Heart right ventricle (tissue), 16 donors: ENCODE data around the gene KIAA0753. TPM values are rescaled to one million over a fixed set of nuclear protein-coding genes. Genes with fewer than 3 reads are reported as not detected.
"Not testable (repeated sequence)": the region's sequence is repeated elsewhere in the genome, so short reads cannot be mapped to it uniquely, and the experiment has no call there.

Experiments
- ATAC-seq, 8 donors: fragments of 200-7000 bp; cut with Tn5 transposase; one replicate each; pipeline ENCODE4 v1.9.1; 2020; ENCODE audit warnings: mild to moderate bottlenecking in 8 of 8, moderate library complexity in 8 of 8, moderate number of reproducible peaks in 1 of 8
- DNase-seq, 2 donors: peaks; one replicate each; pipeline ENCODE4 v3.0.0-alpha.2; 2020
- H3K27ac ChIP-seq, 10 donors: fragments of 200-600 bp; sonication (generic) in 2 of 10; one replicate each; pipeline versions ENCODE4 v1.5.0 to v1.8.0; 2020 to 2022; ENCODE audit warnings: mild to moderate bottlenecking in 3 of 10
- H3K27me3 ChIP-seq, 7 donors: fragments of 200-600 bp; one replicate each; pipeline ENCODE4 v1.8.0; 2021 to 2022; ENCODE audit warnings: mild to moderate bottlenecking in 2 of 7
- H3K36me3 ChIP-seq, 9 donors: fragments of 200-600 bp; sonication (generic) in 1 of 9; one replicate each; pipeline versions ENCODE4 v1.5.0 to v1.8.0; 2020 to 2022; ENCODE audit warnings: mild to moderate bottlenecking in 2 of 9
- H3K4me1 ChIP-seq, 9 donors: fragments of 200-600 bp; sonication (generic) in 1 of 9; one replicate each; pipeline versions ENCODE4 v1.5.0 to v1.8.0; 2020 to 2022; ENCODE audit warnings: mild to moderate bottlenecking in 4 of 9
- H3K4me3 ChIP-seq, 10 donors: fragments of 200-600 bp; sonication (generic) in 2 of 10; one replicate each; pipeline versions ENCODE4 v1.5.0 to v1.8.0; 2020 to 2022; ENCODE audit warnings: mild to moderate bottlenecking in 7 of 10, moderate library complexity in 2 of 10
- H3K9me3 ChIP-seq, 11 donors: fragments of 200-600 bp in 10 of 11; sonication (generic) in 2 of 11; one replicate each; pipeline versions ENCODE4 v1.5.0 to v1.8.0; 2013 to 2022; ENCODE audit warnings: mild to moderate bottlenecking in 2 of 11, control low read depth in 1 of 11, moderate library complexity in 1 of 11
- WGBS, 2 donors: extraction: QIAGEN DNeasy Blood & Tissue Kit; methylation state at CpG; one replicate each; pipeline ENCODE4 v1.1.7; 2013; ENCODE audit warnings: inconsistent platforms in 1 of 2; 5-methylcytosine and 5-hydroxymethylcytosine counted together
- intact Hi-C, 10 donors: fragments of 100-400 bp; cut with DNase I; formaldehyde crosslinking; loops; one replicate each; pipeline versions ENCODE4 v1.11.1 to v1.14.2; 2022
- polyA plus RNA-seq, 2 donors: library from polyadenylated mRNA; stranded (reverse); fragments of 200-250 nt; gene quantifications; one replicate each; pipeline ENCODE4 v1.2.3, GENCODE V29; 2013
- total RNA-seq, 10 donors: library from RNA; stranded (reverse); fragmentation: NEBNext Ultra II Directional in 3 of 10; extraction: Animal tissue kit (Norgen Biotek cat#: 25700) in 3 of 10; gene quantifications; one replicate each; pipeline versions ENCODE4 v1.2.1 to v1.2.4, GENCODE V29; 2021 to 2023
- TF ChIP-seq, protein P1 (sequence below), 9 donors: fragments of 200-600 bp; sonication (generic) in 2 of 9; IDR thresholded peaks; one replicate each; pipeline versions ENCODE4 v1.5.0 to v1.8.0; 2021 to 2022; ENCODE audit warnings: antibody characterized with exemption in 9 of 9, mild to moderate bottlenecking in 5 of 9, moderate library complexity in 1 of 9
- donor health status: Arrhythmogenic right ventricular cardiomyopathy.
- donor health status: ischemic (EF 13 %, LVEDD 7.1; RV severe dilation, severe dysfunction).
- donor health status: healthy with polysubstance abuse.
- donor health status: DM: no; HTN: yes; CAD: no.
- donor health status: DM: no; HTN: no; CAD: no.
- donor health status: ischemic (EF 25% LVEDD 6.9; RV normal size, moderate dysfunction).
- donor health status: ischemic (EF 25% LVEDD 5.7; RV mildly dilated, moderate dysfunction).
- donor health status: healthy.
- donor health status: DM: yes; HTN: yes; CAD: no.
- donor health status: Ischemic cardiomyopathy.
- donor health status: ischemic (EF 35%, LVEDD 5.7; RV mildly dilated, moderate dysfunction).
- donor health status: nonischemic (EF 11% LVEDD 7.7; RV severe dilation, severe dysfunction).
- donor health status: DM: yes; HTN: yes; CAD: no.
- donor health status: PGD.
- donor health status: ischemic (EF 29% LVEDD 5.4; RV normal size, mild dysfunction).
- donor health status: nonischemic (EF 23%, LVEDD 6.1; RV moderate dilation, normal function).

The KIAA0753 gene
- total and polyA plus RNA-seq, 12 donors: 2.4 to 9.9 (median 5.5) TPM

DNA sequence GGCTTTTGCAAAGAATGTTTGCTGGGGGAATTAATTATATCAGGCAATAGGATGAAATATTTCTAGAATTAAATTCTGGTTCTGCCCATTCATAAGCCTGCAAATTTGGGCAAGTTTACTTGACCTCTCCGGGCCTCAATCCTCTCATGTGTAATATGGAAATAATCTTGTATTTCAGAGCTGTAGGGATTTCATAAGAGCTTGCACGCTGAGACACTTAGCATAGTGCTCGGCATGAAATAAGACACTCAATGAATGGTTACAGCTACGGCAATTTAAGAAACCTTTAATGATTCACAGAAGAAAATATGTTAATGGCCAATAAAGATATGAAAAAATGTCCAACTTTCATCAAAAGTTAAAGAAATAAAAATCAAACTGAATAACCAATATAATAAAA is 43.6 kb downstream of the KIAA0753 start:
- no peak for ATAC-seq
- H3K36me3 ChIP-seq: peaks cover 0 to 99% (median 36%) of the 10 kb centered on the region in 9 donors
- H3K9me3 ChIP-seq: no peaks in the 10 kb centered on the region
- intact Hi-C loops: no loop called here
- H3K4me1 ChIP-seq: peaks cover 0 to 29% (median 3%) of the 10 kb centered on the region in 9 donors
- no peaks in the 10 kb centered on the region for H3K27me3 ChIP-seq
- no peak for DNase-seq
- no peak overlapping the region for H3K4me3 ChIP-seq
- TF ChIP-seq, protein P1, sequence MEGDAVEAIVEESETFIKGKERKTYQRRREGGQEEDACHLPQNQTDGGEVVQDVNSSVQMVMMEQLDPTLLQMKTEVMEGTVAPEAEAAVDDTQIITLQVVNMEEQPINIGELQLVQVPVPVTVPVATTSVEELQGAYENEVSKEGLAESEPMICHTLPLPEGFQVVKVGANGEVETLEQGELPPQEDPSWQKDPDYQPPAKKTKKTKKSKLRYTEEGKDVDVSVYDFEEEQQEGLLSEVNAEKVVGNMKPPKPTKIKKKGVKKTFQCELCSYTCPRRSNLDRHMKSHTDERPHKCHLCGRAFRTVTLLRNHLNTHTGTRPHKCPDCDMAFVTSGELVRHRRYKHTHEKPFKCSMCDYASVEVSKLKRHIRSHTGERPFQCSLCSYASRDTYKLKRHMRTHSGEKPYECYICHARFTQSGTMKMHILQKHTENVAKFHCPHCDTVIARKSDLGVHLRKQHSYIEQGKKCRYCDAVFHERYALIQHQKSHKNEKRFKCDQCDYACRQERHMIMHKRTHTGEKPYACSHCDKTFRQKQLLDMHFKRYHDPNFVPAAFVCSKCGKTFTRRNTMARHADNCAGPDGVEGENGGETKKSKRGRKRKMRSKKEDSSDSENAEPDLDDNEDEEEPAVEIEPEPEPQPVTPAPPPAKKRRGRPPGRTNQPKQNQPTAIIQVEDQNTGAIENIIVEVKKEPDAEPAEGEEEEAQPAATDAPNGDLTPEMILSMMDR (IDR thresholded peaks at IDR 0.05): no peak
- no peak overlapping the region for H3K27ac ChIP-seq
- WGBS, 2 donors: 93 to 97% methylated on average over 4 of the region's 4 CpGs

DNA sequence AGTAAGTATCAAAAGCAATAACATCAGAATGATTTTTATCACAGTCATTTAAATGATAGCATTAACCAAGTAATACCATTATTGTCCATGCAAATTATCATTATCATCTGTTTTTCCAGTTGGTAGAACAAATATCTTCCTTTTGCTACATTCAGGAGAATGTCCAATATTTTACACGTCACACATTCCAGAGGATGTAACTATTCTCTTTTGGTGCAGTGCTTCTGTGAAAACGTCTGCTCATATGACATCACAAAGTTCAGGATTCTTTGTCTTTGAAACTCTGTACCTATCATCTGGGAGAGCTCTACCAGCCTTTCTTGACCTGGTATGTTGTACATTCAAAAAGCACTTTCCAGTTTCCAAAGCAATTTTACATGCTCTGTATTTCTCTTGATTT is 44.0 kb downstream of the KIAA0753 start:
- no peak for DNase-seq
- peaks cover 0 to 99% (median 40%) of the 10 kb centered on the region in 9 donors for H3K36me3 ChIP-seq
- no peak overlapping the region for H3K4me3 ChIP-seq
- no peaks in the 10 kb centered on the region for H3K27me3 ChIP-seq
- 82 to 91% methylated on average over 2 of the region's 2 CpGs for WGBS, 2 donors
- TF ChIP-seq, protein P1 (IDR thresholded peaks at IDR 0.05): no peak
- H3K27ac ChIP-seq: no peak overlapping the region
- ATAC-seq: no peak
- intact Hi-C loops: no loop called here
- H3K4me1 ChIP-seq: peaks cover 0 to 29% (median 3%) of the 10 kb centered on the region in 9 donors
- no peaks in the 10 kb centered on the region for H3K9me3 ChIP-seq

DNA sequence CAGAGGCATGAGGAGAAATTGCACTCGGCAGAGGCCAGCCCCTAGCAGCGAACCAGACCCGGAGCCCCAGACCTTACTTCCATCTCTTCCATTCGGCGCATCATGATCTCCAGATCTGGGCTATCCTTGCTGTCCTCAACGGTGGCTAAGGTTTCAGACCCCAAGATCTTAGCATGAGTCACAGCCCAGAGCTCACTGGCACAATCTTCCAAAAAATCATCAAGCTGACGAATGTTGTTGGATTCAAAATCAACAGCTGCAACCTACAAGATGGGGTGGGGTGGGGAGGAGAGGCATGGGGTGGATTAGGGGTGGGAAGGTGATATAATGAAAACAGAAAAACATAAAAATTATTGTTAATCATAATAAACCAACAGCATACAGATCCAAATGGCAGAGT is 44.4 kb downstream of the KIAA0753 start:
- no peak overlapping the region for H3K27ac ChIP-seq
- TF ChIP-seq, protein P1 (IDR thresholded peaks at IDR 0.05): no peak
- intact Hi-C loops: no loop called here
- no peaks in the 10 kb centered on the region for H3K9me3 ChIP-seq
- no peaks in the 10 kb centered on the region for H3K27me3 ChIP-seq
- H3K4me1 ChIP-seq: peaks cover 0 to 29% (median 3%) of the 10 kb centered on the region in 9 donors
- 89 to 97% methylated on average over 7 of the region's 7 CpGs for WGBS, 2 donors
- H3K4me3 ChIP-seq: no peak overlapping the region
- no peak for ATAC-seq
- peaks cover 0 to 99% (median 41%) of the 10 kb centered on the region in 9 donors for H3K36me3 ChIP-seq
- no peak for DNase-seq

DNA sequence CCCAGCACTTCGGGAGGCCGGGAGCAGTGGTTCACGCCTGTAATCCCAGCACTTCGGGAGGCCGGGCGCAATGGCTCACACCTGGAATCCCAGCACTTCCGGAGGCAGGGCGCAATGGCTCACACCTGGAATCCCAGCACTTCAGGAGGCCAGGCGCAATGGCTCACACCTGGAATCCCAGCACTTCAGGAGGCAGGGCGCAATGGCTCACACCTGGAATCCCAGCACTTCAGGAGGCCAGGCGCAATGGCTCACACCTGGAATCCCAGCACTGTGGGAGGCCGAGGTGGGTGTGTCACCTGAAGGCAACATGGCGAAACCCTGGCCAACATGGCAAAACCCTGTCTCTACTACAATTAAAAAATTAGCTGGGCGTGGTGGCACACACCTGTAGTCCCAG is 47.1 kb downstream of the KIAA0753 start:
- WGBS, 2 donors: 99% methylated on average over 14 of the region's 14 CpGs

DNA sequence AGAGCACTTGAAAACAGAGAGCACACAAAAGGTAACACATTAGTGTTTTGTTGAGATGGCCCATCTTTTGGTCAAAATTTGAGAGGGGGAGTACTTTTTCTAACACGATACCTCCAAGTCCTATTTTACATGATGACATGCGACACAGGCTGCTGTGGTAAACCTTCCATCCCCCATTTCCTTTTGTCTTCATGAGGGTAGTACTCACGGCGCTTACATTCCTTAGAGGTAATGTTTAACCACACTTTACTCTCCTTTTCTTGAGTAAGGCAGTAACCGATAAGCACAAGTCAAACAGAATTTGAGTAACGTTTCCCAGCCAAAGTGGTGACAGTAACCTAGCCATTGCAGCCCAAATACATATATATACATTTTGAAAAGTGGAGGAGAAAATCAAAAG is 48.3 kb downstream of the KIAA0753 start:
- no peak for ATAC-seq

More for the DNA sequence above, 47.1 kb downstream of the KIAA0753 start:
- H3K27ac ChIP-seq, H3K4me3 ChIP-seq, H3K9me3 ChIP-seq, H3K27me3 ChIP-seq, H3K4me1 ChIP-seq, intact Hi-C loops, ATAC-seq, DNase-seq: not testable (repeated sequence)
- H3K36me3 ChIP-seq: peaks cover 0 to 99% (median 57%) of the 10 kb centered on the region in 9 donors

More for the DNA sequence above, 48.3 kb downstream of the KIAA0753 start:
- Histone ChIP-seq H3K4me1 (no peaks in the 10 kb centered on the region), H3K27me3 (no peaks in the 10 kb centered on the region), H3K9me3 (no peaks in the 10 kb centered on the region), H3K36me3 (peaks cover 0 to 99% (median 64%) of the 10 kb centered on the region in 9 donors), H3K4me3 (no peak overlapping the region), H3K27ac (no peak overlapping the region)
- intact Hi-C loops: no loop called here
- TF ChIP-seq, protein P1 (IDR thresholded peaks at IDR 0.05): no peak
- no peak for DNase-seq
- WGBS, 2 donors: 94 to 95% methylated on average over 6 of the region's 6 CpGs
